AG09309 (cell line): Measurements from ENCODE around the gene GTF3C5.
A peak's percentile ranks its signal among the peaks of the same experiment; 100 is the strongest.

ENCODE experiments used
- DNase-seq: peaks from one replicate; pipeline ENCODE4 v3.0.0-alpha.2; 2010; ENCODE audit warnings: low read depth
- H3K4me3 ChIP-seq: 2 replicates; pipeline ENCODE4 v1.5.1; 2011; ENCODE audit warnings: mild to moderate bottlenecking, low read depth, low read length, moderate library complexity; ENCODE audit not compliant: control insufficient read depth
- CTCF ChIP-seq: IDR thresholded peaks from 2 replicates; pipeline ENCODE4 v1.5.1; 2011; ENCODE audit warnings: mild to moderate bottlenecking, low read depth, low read length, inconsistent platforms; ENCODE audit not compliant: insufficient read depth, control insufficient read depth; ENCODE audit errors: missing control alignments

The GTF3C5 gene

GRCh38 chr9:133045132-133045531 lies 14.3 kb downstream of the GTF3C5 start:
- no peak overlapping the region for H3K4me3 ChIP-seq
- no peak for TF ChIP-seq CTCF
- no peak for DNase-seq

DNA sequence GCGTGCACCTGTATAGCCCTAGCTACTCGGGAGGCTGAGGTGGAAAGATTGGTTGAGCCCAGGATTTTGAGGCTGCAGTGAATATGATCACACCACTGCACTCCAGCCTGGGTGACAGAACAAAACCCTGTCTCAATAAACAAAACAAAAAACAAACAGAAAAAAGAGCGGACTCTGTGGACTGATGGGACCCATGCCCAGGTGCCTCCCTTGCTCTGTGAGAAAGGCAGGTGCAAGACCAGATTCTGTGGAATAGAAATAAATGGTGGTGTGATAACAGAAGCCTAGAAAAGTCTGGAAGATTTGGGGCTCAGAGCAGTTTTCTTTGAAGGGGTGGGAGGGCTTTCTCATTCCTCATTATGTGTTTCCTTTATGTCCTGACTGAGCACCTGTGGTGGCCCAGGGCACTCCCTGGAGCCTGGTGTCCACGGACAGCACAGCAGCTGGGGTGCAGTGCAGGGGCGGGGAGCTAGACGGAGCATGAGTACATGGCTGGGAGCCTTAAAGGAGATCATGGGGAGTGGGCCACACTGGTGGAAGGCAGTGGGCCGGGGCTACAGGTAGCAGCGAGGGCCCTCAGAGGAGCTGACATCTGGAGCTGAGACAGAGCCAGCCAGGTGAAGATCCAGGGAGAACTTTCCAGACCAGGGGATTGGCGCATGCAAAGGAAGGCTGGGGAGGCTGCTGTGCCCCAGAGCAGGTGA lies 15.6 kb downstream of the GTF3C5 start:
- no peak for TF ChIP-seq CTCF
- DNase-seq, result no peak
- H3K4me3 ChIP-seq, result no peak overlapping the region

- no peak for TF ChIP-seq CTCF
- no peak overlapping the region for H3K4me3 ChIP-seq
- DNase-seq, result no peak
These were observed 16.1 kb downstream of the GTF3C5 start for GRCh38 chr9:133046900-133047295.

DNA sequence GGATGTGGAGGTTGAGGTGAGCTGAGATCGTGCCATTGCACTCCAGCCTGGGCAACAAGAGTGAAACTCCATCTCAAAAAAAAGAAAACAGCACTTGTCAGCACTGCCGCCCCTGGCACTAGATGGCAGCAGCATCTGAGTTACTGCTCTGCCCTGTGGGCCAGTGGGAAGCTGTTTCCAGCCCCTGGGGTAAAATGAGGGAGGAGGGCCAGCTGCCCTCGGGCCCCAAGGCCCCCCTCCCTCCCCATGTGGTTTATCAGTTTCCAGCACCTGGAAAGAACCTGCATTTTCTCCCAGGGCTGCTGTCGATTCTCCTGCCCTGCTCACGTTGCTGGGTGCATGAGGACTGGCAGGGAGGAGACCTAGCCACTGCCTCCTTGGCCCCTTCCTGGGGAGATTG lies 17.8 kb downstream of the GTF3C5 start:
- peak; percentile 61 for TF ChIP-seq CTCF
- no peak for DNase-seq
- no peak overlapping the region for H3K4me3 ChIP-seq

DNA sequence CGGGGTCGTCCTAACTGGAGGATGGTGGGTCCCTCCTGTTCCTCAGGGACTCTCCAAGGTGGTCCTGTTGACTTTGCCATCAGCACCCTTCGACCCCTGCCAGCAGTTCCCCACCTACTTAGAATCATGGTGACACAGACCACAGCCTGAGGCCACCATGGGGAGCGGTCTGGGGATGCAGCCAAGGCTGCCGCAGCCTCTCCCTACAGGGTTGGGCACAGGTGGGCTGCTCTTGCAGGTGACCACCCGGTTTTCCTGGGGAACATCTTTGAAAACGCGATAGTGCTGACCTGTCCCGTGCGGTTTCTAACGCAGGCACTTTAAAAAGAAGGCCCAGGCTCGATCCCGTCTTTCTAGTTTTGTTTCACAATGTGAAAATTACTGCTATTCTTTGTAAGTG lies 18.2 kb downstream of the GTF3C5 start:
- DNase-seq, result no peak
- H3K4me3 ChIP-seq, result no peak overlapping the region
- TF ChIP-seq CTCF, result no peak

GRCh38 chr9:133050142-133050541 lies 19.3 kb downstream of the GTF3C5 start:
- no peak for DNase-seq
- no peak for TF ChIP-seq CTCF
- no peak overlapping the region for H3K4me3 ChIP-seq

DNA sequence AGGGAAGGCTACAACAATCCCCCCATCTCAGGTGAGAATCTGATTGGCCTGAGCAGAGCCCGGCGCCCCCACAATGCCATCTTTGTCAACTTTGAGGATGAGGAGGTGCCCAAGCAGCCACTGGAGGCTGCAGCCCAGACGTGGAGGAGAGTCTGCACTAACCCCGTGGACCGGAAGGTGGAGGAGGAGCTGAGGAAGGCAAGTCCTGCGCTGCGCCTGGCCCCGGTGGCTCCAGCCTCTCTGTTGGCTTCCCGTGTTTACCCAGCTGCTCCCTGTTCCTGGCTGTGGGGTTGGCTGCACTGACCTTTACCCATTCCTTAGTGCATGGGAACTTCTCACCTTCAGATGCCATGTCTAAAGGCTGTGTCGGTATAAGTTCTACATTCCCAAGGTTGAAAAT lies 20.0 kb downstream of the GTF3C5 start:
- no peak overlapping the region for H3K4me3 ChIP-seq
- no peak for DNase-seq
- TF ChIP-seq CTCF, result no peak
